ENCODE measurements around the gene GSTO2.
A peak's percentile ranks its signal among the peaks of the same experiment; 100 is the strongest.

Gene GSTO2

DNA sequence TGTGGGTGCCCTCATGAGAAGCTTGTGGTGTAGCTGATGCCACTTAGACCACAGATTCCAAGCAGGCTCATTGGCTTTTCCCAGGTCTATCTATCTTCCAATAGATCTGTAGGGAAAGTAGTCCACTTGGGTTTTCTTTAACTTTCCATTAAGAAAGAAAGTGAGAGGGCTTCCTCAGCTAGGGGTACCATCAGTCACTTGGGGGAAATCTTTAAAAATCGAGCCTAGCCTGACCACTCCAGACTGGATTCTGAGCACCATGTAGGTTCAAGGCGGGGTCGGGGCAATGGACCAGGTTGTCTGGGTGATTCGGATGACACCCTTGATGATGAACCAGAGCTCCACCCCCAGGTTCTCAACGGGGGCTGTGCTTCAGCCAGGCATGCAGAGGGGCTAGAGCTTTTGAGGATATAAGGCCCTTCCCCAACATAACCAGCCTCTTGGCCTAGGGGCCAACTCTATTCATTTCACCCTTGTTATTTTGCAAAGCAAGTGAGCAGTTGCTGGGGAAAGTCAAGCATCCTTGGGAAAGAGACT, 42.3 kb downstream of the GSTO2 start:
- DNase-seq: no peak

GRCh38 chr10:104314591-104315485, 45.9 kb downstream of the GSTO2 start:
- no peak for DNase-seq

- DNase-seq: no peak
Observed at GRCh38 chr10:104315486-104315921, 46.5 kb downstream of the GSTO2 start.

DNA sequence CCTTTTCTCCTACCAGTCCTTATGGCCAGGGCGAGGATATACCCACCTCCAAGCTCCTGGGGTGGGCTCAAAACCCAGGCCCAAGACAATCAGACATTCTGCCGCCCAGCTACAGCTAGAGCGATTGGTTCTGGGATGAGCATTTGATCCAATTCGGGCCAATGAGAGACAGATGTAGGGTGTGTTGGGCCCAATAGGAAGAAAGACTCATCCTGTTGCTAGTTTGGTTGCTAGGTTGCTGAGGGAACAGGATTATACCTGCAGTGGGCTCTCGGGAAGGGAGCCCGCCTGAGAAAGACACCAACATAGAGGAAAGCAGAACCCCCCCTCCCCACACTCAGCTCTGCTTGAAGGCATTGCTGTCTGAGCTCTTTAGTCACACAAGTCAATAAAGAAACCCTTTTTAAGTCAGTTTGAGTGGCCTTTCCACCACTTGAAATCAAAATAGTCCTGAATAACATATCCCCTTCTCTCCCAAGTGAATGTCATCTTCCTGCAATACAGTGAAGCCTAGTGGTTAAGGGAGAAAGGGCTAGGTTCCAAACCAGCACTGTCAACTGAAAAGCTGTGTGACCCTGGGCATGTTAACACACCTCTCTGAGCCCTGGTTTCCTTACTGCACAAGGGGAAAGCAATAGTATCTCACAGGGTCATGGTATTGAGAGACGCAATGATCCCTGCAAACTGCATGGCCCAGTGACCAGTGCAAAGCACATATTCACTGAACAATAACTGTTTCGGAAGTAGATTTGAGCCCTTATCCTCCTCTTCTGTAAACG, 47.5 kb downstream of the GSTO2 start:
- DNase-seq: no peak

DNA sequence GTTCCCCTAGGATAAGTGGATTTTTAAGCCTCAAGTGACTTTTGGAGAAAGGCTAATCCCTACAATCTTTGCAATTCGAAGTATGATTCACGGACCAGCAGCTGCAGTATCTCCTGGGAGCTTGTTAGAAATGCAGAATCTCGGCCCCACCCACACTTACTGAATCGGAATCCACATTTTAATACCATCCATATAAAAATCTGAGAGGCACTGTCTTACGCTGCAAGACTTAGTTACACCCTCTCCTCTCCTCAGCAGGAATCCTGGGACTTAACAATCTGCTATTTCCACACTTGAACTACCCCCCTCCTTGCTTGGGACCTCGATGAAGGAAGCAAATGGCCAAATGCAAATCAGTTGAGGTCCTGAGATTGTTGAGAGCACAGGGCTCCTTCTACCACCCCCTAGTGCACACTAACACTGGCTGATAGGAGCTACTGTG, 48.3 kb downstream of the GSTO2 start:
- DNase-seq: no peak

DNA sequence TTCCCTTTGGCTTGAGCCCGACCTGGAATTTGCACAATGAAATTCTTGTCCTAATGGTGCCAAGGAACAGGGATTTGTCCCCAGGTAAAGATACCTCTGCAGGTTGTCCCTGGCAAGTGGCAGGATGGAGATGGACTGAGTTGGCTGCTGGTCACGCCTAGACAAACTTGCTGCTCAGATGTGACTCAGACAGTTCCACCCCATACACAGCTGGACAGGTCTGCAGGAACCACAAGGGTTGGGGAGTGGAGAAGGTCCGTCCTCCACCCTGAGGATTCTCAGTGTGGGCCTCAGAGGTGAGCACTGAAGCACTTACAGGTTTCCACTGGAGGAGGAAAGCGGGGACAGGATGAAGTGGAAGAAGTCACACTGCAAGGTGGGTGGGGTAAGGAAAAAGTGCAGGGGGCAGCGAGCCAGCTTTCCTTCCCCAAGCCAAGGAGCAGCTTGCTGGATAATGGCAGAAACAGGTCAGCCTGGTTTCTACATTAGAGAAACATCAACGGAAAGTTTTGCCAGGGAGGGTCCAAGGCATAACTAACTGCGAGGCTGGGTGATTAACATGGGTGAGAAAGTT, 48.8 kb downstream of the GSTO2 start:
- no peak for DNase-seq

- DNase-seq: no peak
Observed at GRCh38 chr10:104318326-104318725, 49.3 kb downstream of the GSTO2 start.

- DNase-seq: no peak
Observed at GRCh38 chr10:104318810-104319741, 50.1 kb downstream of the GSTO2 start.

GRCh38 chr10:104321226-104321625, 52.2 kb downstream of the GSTO2 start:
- DNase-seq: no peak

- no peak for DNase-seq
Observed at GRCh38 chr10:104321725-104322415, 52.9 kb downstream of the GSTO2 start.

DNA sequence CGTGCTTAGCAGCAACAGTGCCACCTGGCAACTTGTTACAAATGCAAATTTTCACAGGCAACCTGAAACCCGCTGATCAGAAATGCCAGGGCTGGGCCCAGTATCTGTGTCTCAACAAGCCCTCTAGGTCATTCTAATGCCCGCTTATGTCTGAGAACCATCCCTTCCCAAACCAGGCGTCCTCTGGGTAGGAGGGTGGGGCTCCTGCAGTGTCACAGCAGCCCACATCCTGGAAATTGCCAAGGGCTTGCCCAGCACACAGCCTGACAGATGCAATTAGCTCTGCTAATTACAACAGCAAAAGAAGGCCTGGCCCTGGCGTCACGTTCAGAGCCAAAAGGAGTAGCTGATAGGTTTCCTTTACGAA, 53.4 kb downstream of the GSTO2 start:
- peak; percentile 43 for DNase-seq

- no peak for DNase-seq
Observed at GRCh38 chr10:104323085-104323484, 54.1 kb downstream of the GSTO2 start.

- DNase-seq: no peak
Observed at GRCh38 chr10:104323760-104324201, 54.8 kb downstream of the GSTO2 start.

GRCh38 chr10:104324221-104324686, 55.3 kb downstream of the GSTO2 start:
- DNase-seq: no peak

DNA sequence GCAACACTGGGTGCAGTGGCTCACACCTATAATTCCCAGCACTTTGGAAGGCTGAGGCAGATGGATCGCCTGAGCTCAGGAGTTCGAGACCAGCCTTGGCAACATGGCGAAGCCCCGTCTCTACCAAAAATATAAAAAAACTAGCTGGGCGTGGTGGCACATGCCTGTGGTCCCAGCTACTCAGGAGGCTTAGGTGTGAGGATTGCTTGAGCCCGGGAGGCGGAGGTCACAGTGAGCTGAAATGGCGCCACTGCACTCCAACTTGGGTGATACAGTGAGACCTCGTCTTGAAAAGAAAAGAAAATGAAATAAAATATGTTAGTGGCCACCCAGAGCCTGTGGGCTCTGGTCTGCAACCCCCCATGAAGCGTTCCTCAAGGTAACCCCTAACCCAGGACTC, 55.9 kb downstream of the GSTO2 start:
- DNase-seq: no peak

DNA sequence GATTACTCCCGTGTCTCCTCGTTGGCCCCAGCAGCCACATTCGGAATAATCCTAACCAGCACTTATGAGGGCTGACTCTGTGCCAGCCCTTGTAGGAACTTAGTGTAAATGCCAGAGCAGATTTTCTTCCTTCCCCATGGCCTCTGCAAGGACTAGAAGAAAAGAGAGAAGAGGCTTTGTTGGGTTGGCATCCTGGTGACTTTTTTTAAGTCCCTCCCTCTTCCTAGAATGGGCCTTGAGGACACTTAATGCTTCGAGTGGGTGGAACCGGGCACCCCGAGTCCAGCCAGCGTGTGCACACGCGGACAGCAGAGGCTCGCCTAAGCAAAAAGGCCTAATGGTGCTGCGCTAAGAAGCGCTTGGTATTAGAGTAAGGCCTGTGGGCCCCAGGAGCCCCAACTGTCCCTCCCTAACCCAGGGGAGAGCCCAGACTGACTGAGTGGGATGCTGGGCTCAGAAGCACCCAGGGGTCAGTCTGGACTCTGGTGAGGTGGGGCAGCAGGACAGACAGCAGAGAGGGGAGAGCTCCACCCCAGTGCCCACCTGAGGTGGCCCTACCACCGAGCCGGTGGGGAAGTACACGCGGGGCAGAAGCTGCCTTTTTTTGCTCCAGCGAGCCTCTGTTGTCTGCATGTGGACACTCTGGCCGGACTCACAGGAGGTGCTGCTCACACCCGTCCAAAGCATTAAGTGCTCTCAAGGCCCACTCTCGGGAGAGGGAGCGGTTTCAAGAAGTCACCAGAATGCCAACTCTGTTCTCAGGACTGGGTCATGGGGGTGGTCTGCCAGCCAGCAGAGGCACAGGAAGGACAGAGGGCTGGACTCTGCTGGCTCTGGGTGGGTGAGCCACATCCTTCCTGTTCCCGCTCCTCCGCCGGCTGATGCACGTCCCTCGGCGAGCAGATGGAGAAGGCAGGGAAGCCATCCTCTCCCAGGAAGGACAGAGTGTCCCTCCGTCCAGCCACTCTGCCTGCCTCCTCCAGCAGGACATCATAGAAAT, 56.8 kb downstream of the GSTO2 start:
- DNase-seq: no peak

- DNase-seq: no peak
Observed at GRCh38 chr10:104326991-104327610, 58.1 kb downstream of the GSTO2 start.

GRCh38 chr10:104327745-104328645, 59.0 kb downstream of the GSTO2 start:
- peak; percentile 45 for DNase-seq

DNA sequence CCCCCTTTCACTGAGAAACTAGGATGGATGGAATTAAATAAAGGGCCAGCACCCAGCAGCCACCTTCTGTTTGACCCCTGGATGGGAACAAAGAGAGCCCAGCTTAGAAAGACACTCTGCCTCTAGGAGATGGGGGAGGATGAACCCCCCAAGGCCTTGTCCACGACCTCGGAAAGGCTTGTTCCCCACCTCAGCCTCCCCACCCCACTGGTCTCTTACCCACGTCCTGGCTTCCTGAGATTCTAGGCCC, 59.6 kb downstream of the GSTO2 start:
- DNase-seq: no peak
